Esophagus squamous epithelium (tissue), 5 donors: ENCODE results near the gene CACUL1. TPM values are rescaled to one million over a fixed set of nuclear protein-coding genes. Genes with fewer than 3 reads are reported as not detected.

Experiments
- DNase-seq: peaks from one replicate; lab custom pipeline; 2025; lab: John Stamatoyannopoulos, UW
- H3K27ac ChIP-seq, 4 donors: fragments of 200-600 bp; sonication (generic); one replicate each; pipeline ENCODE4 v1.5.1; 2016 to 2019; ENCODE audit warnings: mild to moderate bottlenecking in 1 of 4
- H3K27me3 ChIP-seq, 4 donors: fragments of 200-600 bp; sonication (generic); 1 replicate in 3 of 4; 2 replicates in 1 of 4; pipeline versions ENCODE4 v1.5.1 to v1.6.0; 2017 to 2021; ENCODE audit warnings: antibody characterized with exemption in 1 of 4
- H3K36me3 ChIP-seq, 3 donors: fragments of 200-600 bp; sonication (generic); one replicate each; pipeline ENCODE4 v1.5.1; 2016 to 2019
- H3K4me1 ChIP-seq, 3 donors: fragments of 200-600 bp; sonication (generic); one replicate each; pipeline ENCODE4 v1.5.1; 2017 to 2019
- H3K4me3 ChIP-seq, 4 donors: fragments of 200-600 bp; sonication (generic); 1 replicate in 3 of 4; 2 replicates in 1 of 4; pipeline ENCODE4 v1.5.1; 2016 to 2019; ENCODE audit warnings: mild to moderate bottlenecking in 2 of 4, moderate library complexity in 1 of 4
- H3K9me3 ChIP-seq, 3 donors: fragments of 200-600 bp; sonication (generic); one replicate each; pipeline ENCODE4 v1.5.1; 2016 to 2019
- POLR2A ChIP-seq, 4 donors: fragments of 450-650 bp; IDR thresholded peaks; one replicate each; pipeline ENCODE4 v1.6.1; 2017; ENCODE audit warnings: antibody characterized with exemption in 4 of 4, mild to moderate bottlenecking in 4 of 4, moderate library complexity in 3 of 4
- WGBS, 2 donors: methylation state at CpG; one replicate each; pipeline ENCODE4 v1.1.5; 2018; 5-methylcytosine and 5-hydroxymethylcytosine counted together
- intact Hi-C: fragments of 100-400 bp; cut with DNase I; formaldehyde crosslinking; loops from one replicate; pipeline ENCODE4 v1.15.0; 2022
- total RNA-seq, 4 donors: library from RNA; depleted of rRNA; stranded (reverse); fragments of >200 nt; gene quantifications; one replicate each; pipeline ENCODE4 v1.1.0, GENCODE V29; 2016
- TF ChIP-seq, protein P1 (sequence below), 6 experiments: fragments of 450-650 bp in 4 of 6; fragments of 200-600 bp in 2 of 6; sonication (generic) in 2 of 6; IDR thresholded peaks; one replicate each; pipeline ENCODE4 v1.5.1; 2016 to 2019; ENCODE audit warnings: antibody characterized with exemption in 6 of 6, mild to moderate bottlenecking in 4 of 6, moderate library complexity in 4 of 6
- donor health status: DM: yes; HTN: yes; CAD: no.

The CACUL1 gene
- total RNA-seq, 4 donors from 2014 or later, result 23.7 to 36.6 (median 31.4) TPM

DNA sequence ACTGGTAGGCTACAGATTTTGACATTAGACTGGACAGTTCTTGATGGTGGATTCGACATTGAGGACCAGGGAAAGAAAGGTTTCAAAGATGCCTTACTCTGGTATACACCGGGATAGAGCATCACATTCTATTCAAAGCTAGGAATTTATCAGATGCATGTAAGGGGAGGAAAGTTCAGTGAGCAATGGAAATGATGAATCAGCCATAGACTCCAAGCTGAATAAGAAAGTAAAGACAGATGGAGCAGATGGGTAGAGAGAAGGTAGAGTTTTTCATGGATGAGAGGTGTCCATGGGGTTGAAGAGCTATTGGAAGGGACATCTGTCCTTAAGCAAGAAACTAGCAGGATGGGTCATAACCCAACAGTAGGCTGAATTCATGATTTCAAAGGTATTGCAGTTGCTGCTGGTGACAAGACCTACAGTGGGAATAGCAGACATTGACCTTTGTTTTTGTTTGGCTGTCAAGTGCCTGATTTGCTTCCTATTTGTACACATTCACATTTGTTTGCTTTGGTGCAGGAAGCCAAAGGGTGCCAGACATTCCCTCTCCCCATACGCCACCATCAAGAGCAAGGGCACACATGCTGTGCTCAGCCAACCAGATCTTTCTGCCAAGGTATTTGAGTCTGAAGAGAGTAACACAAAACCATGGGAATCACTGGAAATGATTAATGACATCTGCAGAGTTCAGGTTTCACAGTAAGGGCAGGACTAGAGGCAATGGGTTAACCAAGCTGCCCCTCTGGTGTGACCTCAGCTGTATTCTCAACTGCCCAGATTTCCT is 8.6 kb upstream of the CACUL1 start:
- Histone ChIP-seq H3K4me1 (no peaks in the 10 kb centered on the region), H3K9me3 (no peaks in the 10 kb centered on the region), H3K27me3 (no peaks in the 10 kb centered on the region), H3K27ac (no peak overlapping the region), H3K36me3 (no peaks in the 10 kb centered on the region), H3K4me3 (no peak overlapping the region)
- no peak for DNase-seq
- TF ChIP-seq, protein P1, sequence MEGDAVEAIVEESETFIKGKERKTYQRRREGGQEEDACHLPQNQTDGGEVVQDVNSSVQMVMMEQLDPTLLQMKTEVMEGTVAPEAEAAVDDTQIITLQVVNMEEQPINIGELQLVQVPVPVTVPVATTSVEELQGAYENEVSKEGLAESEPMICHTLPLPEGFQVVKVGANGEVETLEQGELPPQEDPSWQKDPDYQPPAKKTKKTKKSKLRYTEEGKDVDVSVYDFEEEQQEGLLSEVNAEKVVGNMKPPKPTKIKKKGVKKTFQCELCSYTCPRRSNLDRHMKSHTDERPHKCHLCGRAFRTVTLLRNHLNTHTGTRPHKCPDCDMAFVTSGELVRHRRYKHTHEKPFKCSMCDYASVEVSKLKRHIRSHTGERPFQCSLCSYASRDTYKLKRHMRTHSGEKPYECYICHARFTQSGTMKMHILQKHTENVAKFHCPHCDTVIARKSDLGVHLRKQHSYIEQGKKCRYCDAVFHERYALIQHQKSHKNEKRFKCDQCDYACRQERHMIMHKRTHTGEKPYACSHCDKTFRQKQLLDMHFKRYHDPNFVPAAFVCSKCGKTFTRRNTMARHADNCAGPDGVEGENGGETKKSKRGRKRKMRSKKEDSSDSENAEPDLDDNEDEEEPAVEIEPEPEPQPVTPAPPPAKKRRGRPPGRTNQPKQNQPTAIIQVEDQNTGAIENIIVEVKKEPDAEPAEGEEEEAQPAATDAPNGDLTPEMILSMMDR (IDR thresholded peaks at IDR 0.05), result no peak
- no peak for TF ChIP-seq POLR2A (IDR thresholded peaks at IDR 0.05)
- intact Hi-C loops, result no loop called here
- WGBS, 2 donors, result 78 to 96% methylated on average over 3 of the region's 3 CpGs

GRCh38 chr10:118760265-118760664 is 5.5 kb upstream of the CACUL1 start:
- H3K36me3 ChIP-seq, result no peaks in the 10 kb centered on the region
- H3K27me3 ChIP-seq, result no peaks in the 10 kb centered on the region
- no peaks in the 10 kb centered on the region for H3K9me3 ChIP-seq
- TF ChIP-seq, protein P1 (IDR thresholded peaks at IDR 0.05), result no peak
- no peak for TF ChIP-seq POLR2A (IDR thresholded peaks at IDR 0.05)
- DNase-seq, result no peak
- intact Hi-C loops, result no loop called here
- no peak overlapping the region for H3K4me3 ChIP-seq
- H3K27ac ChIP-seq, result no peak overlapping the region
- WGBS, 2 donors, result no CpG with 5 or more reads among the region's 36 CpGs
- peaks cover 0 to 8% (median 6%) of the 10 kb centered on the region in 3 donors for H3K4me1 ChIP-seq

GRCh38 chr10:118758449-118758848 is 3.7 kb upstream of the CACUL1 start:
- Histone ChIP-seq H3K9me3 (no peaks in the 10 kb centered on the region), H3K27me3 (no peaks in the 10 kb centered on the region), H3K27ac (no peak overlapping the region), H3K36me3 (no peaks in the 10 kb centered on the region), H3K4me1 (peaks cover 2 to 15% (median 6%) of the 10 kb centered on the region in 3 donors), H3K4me3 (no peak overlapping the region)
- no peak for DNase-seq
- TF ChIP-seq, protein P1 (IDR thresholded peaks at IDR 0.05), result no peak
- TF ChIP-seq POLR2A (IDR thresholded peaks at IDR 0.05), result no peak
- intact Hi-C loops, result no loop called here
- 60 to 91% methylated on average over 1 of the region's 1 CpG for whole genome bisulfite sequencing, 2 donors

DNA sequence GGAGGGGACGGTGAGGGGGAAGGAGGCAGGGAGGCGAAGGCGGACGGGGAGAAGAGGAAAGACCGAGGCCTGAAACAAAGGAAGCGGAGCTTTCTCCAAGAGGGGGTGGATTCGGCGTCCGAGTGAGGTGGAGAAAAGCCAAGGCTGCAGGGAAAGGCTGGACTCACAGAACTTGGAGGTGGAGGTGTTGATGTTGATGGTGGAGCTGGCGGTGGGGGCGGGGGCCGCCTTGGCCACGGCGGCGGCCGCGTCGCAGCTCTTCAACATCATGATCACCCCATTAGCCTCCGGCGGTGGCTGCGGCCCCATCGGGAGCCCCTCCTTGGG is 578 bp downstream of the CACUL1 start:
- H3K4me3 ChIP-seq, result peak overlapping the region; percentile 77 to 99 (median 96)
- H3K27me3 ChIP-seq, result no peaks in the 10 kb centered on the region
- no peaks in the 10 kb centered on the region for H3K9me3 ChIP-seq
- H3K4me1 ChIP-seq, result peaks cover 5 to 39% (median 18%) of the 10 kb centered on the region in 3 donors
- H3K27ac ChIP-seq, result peak overlapping the region; percentile 90 to 94 (median 92)
- TF ChIP-seq, protein P1 (IDR thresholded peaks at IDR 0.05), result no peak
- TF ChIP-seq POLR2A (IDR thresholded peaks at IDR 0.05), result no peak
- intact Hi-C loops, result no loop called here
- no peaks in the 10 kb centered on the region for H3K36me3 ChIP-seq
- 0 to 2% methylated on average over 9 to 21 of the region's 22 CpGs for WGBS, 2 donors
- DNase-seq, result no peak

DNA sequence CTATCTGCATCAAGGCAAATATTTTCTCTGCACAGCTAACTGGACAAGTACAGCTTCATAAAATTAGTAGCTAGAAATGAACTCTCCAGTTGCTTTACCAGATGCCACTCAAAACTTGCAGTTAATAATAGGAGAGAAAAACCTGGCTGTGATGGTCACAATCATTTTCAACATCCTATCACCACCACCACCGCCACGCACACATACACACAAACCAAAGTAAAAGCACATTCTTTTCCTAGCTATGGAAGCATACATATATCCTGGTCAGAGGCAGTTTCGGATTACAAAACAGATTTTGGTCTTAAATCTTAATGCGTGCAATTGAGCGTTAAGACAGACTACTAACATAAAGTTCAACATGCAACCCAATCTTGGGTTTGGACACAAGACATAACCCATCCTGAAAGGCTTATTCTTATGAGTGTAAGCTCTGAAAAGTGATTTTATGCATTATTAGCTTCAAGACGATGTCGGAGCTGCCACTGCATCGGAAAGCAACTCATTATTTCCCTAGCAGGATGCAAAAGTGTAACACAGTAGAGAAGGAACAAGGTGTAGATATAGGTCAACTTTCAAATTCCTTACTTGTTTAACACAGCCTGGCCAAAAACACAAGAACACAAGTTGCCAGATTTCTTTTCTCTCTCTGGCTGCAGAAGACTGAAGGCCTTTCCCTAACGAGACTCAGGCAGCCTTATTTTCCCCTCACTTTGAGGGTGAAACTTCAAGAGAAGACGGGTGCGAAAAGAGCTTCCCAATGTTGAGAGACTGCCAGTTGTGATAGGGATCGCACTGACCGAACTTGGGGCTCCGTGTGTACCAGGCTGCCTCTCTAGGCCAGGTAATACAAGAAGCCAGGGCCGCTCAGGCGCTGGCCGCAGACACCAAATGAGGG is 1.2 kb downstream of the CACUL1 start:
- WGBS, 2 donors, result 1 to 4% methylated on average over 16 to 17 of the region's 17 CpGs
- H3K4me3 ChIP-seq, result peak overlapping the region; percentile 77 to 99 (median 96)
- intact Hi-C loops, result no loop called here
- TF ChIP-seq, protein P1 (IDR thresholded peaks at IDR 0.05), result no peak
- no peak for TF ChIP-seq POLR2A (IDR thresholded peaks at IDR 0.05)
- no peaks in the 10 kb centered on the region for H3K27me3 ChIP-seq
- H3K9me3 ChIP-seq, result no peaks in the 10 kb centered on the region
- no peak for DNase-seq
- peak overlapping the region; percentile 90 to 94 (median 92) for H3K27ac ChIP-seq
- no peaks in the 10 kb centered on the region for H3K36me3 ChIP-seq
- peaks cover 5 to 39% (median 18%) of the 10 kb centered on the region in 3 donors for H3K4me1 ChIP-seq
